GM18520 (cell line): Measurements from ENCODE around the gene LAMA1.

Source experiments
- ATAC-seq: cut with Tn5 transposase; IDR thresholded peaks from one replicate; pipeline ENCODE4 v1.9.1; 2021; ENCODE audit not compliant: unreplicated experiment

LAMA1 gene

DNA sequence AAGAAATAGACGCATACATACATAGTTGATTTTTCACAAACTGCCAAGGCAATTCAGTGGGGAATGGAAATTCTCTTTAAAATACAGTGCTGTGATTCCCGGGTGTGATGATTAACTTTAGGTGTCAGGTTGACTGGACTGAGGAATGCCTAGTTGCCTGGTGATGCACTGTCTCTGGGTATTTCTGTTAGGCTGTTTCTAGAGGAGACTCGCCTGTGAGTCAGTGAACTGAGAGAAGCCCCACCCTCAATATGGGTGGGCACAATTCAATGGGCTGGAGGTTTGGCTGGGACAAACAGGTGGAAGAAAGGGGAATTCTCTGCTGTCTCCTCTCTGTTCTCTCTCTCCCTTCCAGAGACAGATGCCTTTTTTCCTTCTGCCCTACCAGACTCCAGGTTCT, 200.5 kb downstream of the LAMA1 start:
- ATAC-seq: no peak

GRCh38 chr18:6901286-6901926, 216.2 kb downstream of the LAMA1 start:
- no peak for ATAC-seq

DNA sequence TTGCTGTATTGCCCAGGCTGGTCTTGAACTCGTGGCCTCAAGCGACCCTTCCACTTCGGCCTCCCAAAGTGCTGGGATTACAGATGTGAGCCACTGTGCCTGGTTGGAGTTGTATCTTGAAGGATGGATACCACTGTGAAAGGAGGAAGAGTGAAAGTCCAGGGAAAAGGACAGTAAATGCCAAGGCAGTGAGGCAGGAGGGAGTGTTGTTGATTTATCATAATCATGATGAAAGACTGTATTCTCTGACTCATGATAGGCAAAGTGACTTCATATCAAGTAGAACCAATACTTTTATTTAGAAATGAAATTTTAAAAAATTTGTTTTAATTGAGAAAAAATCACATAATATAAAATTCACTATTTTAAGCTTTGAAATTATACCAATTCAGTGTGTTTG, 225.8 kb downstream of the LAMA1 start:
- ATAC-seq: no peak
